WTC11 (cell line): Measurements from ENCODE around the gene LPGAT1.

ENCODE experiments used
- CTCF ChIP-seq: fragments of 200-600 bp; IDR thresholded peaks from 2 replicates; pipeline ENCODE4 v1.8.0; 2022; ENCODE audit warnings: antibody characterized with exemption
- ELF4 ChIP-seq: sonication (generic); formaldehyde crosslinking; IDR thresholded peaks from 2 replicates; pipeline ENCODE4 v1.8.1; 2022; ENCODE audit warnings: low read depth, mild to moderate bottlenecking, moderate library complexity, missing genetic modification reagents
- ESRRA ChIP-seq: sonication (generic); formaldehyde crosslinking; IDR thresholded peaks from 2 replicates; pipeline ENCODE4 v1.8.1; 2022; ENCODE audit warnings: mild to moderate bottlenecking, missing genetic modification reagents, borderline replicate concordance
- NR2C2 ChIP-seq: sonication (generic); formaldehyde crosslinking; IDR thresholded peaks from 2 replicates; pipeline ENCODE4 v1.8.0; 2022; ENCODE audit warnings: mild to moderate bottlenecking, missing genetic modification reagents
- TCF7 ChIP-seq: sonication (generic); formaldehyde crosslinking; IDR thresholded peaks from 2 replicates; pipeline ENCODE4 v1.8.0; 2022; ENCODE audit warnings: mild to moderate bottlenecking, low read depth, missing genetic modification reagents, moderate library complexity
- TEAD4 ChIP-seq: sonication (generic); formaldehyde crosslinking; IDR thresholded peaks from 2 replicates; pipeline ENCODE4 v1.8.0; 2022; ENCODE audit warnings: mild to moderate bottlenecking, missing genetic modification reagents
- TF ChIP-seq, protein P1 (sequence below): sonication (generic); formaldehyde crosslinking; IDR thresholded peaks from 2 replicates; pipeline ENCODE4 v1.8.0; 2022; ENCODE audit warnings: mild to moderate bottlenecking, missing genetic modification reagents
- TF ChIP-seq, protein P2 (sequence below): sonication (generic); formaldehyde crosslinking; IDR thresholded peaks from 2 replicates; pipeline ENCODE4 v1.8.0; 2022; ENCODE audit warnings: mild to moderate bottlenecking, missing genetic modification reagents

GRCh38 chr1:211738691-211739301 lies 91.8 kb downstream of the LPGAT1 start:
- TF ChIP-seq CTCF (no peak), ESRRA (CRISPR knock-in tag) (no peak), NR2C2 (no peak), ELF4 (CRISPR knock-in tag) (no peak), TEAD4 (CRISPR knock-in tag) (no peak), TCF7 (CRISPR knock-in tag) (no peak)
- TF ChIP-seq, protein P1, sequence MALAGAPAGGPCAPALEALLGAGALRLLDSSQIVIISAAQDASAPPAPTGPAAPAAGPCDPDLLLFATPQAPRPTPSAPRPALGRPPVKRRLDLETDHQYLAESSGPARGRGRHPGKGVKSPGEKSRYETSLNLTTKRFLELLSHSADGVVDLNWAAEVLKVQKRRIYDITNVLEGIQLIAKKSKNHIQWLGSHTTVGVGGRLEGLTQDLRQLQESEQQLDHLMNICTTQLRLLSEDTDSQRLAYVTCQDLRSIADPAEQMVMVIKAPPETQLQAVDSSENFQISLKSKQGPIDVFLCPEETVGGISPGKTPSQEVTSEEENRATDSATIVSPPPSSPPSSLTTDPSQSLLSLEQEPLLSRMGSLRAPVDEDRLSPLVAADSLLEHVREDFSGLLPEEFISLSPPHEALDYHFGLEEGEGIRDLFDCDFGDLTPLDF = no peak
- TF ChIP-seq, protein P2, sequence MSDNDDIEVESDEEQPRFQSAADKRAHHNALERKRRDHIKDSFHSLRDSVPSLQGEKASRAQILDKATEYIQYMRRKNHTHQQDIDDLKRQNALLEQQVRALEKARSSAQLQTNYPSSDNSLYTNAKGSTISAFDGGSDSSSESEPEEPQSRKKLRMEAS = no peak
